SK-N-MC (cell line): ENCODE data around the gene LYPD6.
"Not testable (repeated sequence)": the region's sequence is repeated elsewhere in the genome, so short reads cannot be mapped to it uniquely, and the experiment has no call there.

Experiments
- DNase-seq: peaks from one replicate; pipeline ENCODE4 v3.0.0-alpha.2; 2011; ENCODE audit warnings: low read depth, low spot score
- H3K27ac ChIP-seq: fragments of 200-600 bp; sonication (generic); 2 replicates; pipeline ENCODE4 v1.5.1; 2016; ENCODE audit warnings: mixed run types
- H3K36me3 ChIP-seq: fragments of 200-600 bp; sonication (generic); 2 replicates; pipeline ENCODE4 v1.6.1; 2017; ENCODE audit warnings: antibody characterized with exemption, low read length, mixed read lengths; ENCODE audit not compliant: insufficient read depth
- H3K4me3 ChIP-seq: fragments of 200-600 bp; sonication (generic); 2 replicates; pipeline ENCODE4 v1.5.1; 2016
- H3K9ac ChIP-seq: fragments of 200-600 bp; sonication (generic); 2 replicates; pipeline ENCODE4 v1.8.0; 2017; ENCODE audit warnings: mixed run types, mixed read lengths; ENCODE audit not compliant: insufficient read length
- H3K9me3 ChIP-seq: fragments of 200-600 bp; sonication (generic); 2 replicates; pipeline ENCODE4 v1.6.1; 2017; ENCODE audit warnings: low read depth, mild to moderate bottlenecking, antibody characterized with exemption, low read length, moderate library complexity, mixed read lengths
- EZH2 ChIP-seq: fragments of 200-600 bp; sonication (generic); IDR thresholded peaks from one replicate; pipeline ENCODE4 v1.6.1; 2017; ENCODE audit warnings: antibody characterized with exemption
- FOXP2 ChIP-seq: optimal IDR thresholded peaks from 2 replicates; pipeline ENCODE3; 2011; ENCODE audit warnings: mild to moderate bottlenecking, moderate library complexity; ENCODE audit not compliant: insufficient read depth; ENCODE audit errors: extremely low read length, control extremely low read depth
- POLR2AphosphoS5 ChIP-seq: IDR thresholded peaks from 2 replicates; pipeline ENCODE4 v1.6.1; 2012; ENCODE audit warnings: mild to moderate bottlenecking, low read depth, low read length, borderline replicate concordance

Gene LYPD6

GRCh38 chr2:149313512-149313972, 16.8 kb upstream of the LYPD6 start:
- no peak for TF ChIP-seq EZH2
- TF ChIP-seq FOXP2: no peak
- TF ChIP-seq POLR2AphosphoS5: no peak
- Histone ChIP-seq H3K4me3 (0 out of 2 replicates have a peak overlapping the region, but pooled peaks have one; percentile 7), H3K27ac (no peak overlapping the region), H3K36me3 (no peaks in the 10 kb centered on the region), H3K9ac (no peak overlapping the region), H3K9me3 (no peaks in the 10 kb centered on the region)
- no peak for DNase-seq

GRCh38 chr2:149314687-149315086, 15.7 kb upstream of the LYPD6 start:
- no peak for DNase-seq
- H3K4me3 ChIP-seq: no peak overlapping the region
- H3K36me3 ChIP-seq: no peaks in the 10 kb centered on the region
- TF ChIP-seq FOXP2 (no peak), POLR2AphosphoS5 (no peak), EZH2 (no peak)
- H3K9me3 ChIP-seq: no peaks in the 10 kb centered on the region
- no peak overlapping the region for H3K9ac ChIP-seq
- no peak overlapping the region for H3K27ac ChIP-seq

- no peaks in the 10 kb centered on the region for H3K36me3 ChIP-seq
- H3K9ac ChIP-seq: no peak overlapping the region
- H3K27ac ChIP-seq: no peak overlapping the region
- no peak for DNase-seq
- TF ChIP-seq POLR2AphosphoS5: no peak
- no peak overlapping the region for H3K4me3 ChIP-seq
- H3K9me3 ChIP-seq: no peaks in the 10 kb centered on the region
Measured at GRCh38 chr2:149315461-149315860, 14.9 kb upstream of the LYPD6 start.

- H3K9me3 ChIP-seq, H3K9ac ChIP-seq, H3K27ac ChIP-seq, H3K36me3 ChIP-seq, H3K4me3 ChIP-seq, DNase-seq: not testable (repeated sequence)
Measured at GRCh38 chr2:149318566-149318965, 11.8 kb upstream of the LYPD6 start.

GRCh38 chr2:149320362-149320761, 10.0 kb upstream of the LYPD6 start:
- TF ChIP-seq EZH2 (no peak), POLR2AphosphoS5 (no peak), FOXP2 (no peak)
- no peak for DNase-seq
- Histone ChIP-seq H3K27ac (no peak overlapping the region), H3K9ac (no peak overlapping the region), H3K9me3 (no peaks in the 10 kb centered on the region), H3K36me3 (no peaks in the 10 kb centered on the region), H3K4me3 (no peak overlapping the region)

- no peak overlapping the region; the same call in 1 of the 2 replicates for H3K4me3 ChIP-seq
- no peaks in the 10 kb centered on the region for H3K9me3 ChIP-seq
- H3K9ac ChIP-seq: no peak overlapping the region
- no peak for DNase-seq
- TF ChIP-seq POLR2AphosphoS5 (no peak), FOXP2 (no peak)
- no peak overlapping the region for H3K27ac ChIP-seq
- H3K36me3 ChIP-seq: no peaks in the 10 kb centered on the region
Measured at GRCh38 chr2:149329068-149329467, 1.3 kb upstream of the LYPD6 start.

GRCh38 chr2:149329489-149330126, 779 bp upstream of the LYPD6 start:
- Histone ChIP-seq H3K9me3 (no peaks in the 10 kb centered on the region), H3K9ac (no peak overlapping the region), H3K4me3 (peak overlapping the region; percentile 81), H3K27ac (no peak overlapping the region), H3K36me3 (no peaks in the 10 kb centered on the region)
- DNase-seq: no peak
- TF ChIP-seq EZH2 (no peak), POLR2AphosphoS5 (no peak), FOXP2 (no peak)

GRCh38 chr2:149331023-149331400, 625 bp downstream of the LYPD6 start:
- H3K36me3 ChIP-seq: no peaks in the 10 kb centered on the region
- no peak for TF ChIP-seq POLR2AphosphoS5
- TF ChIP-seq FOXP2: no peak
- TF ChIP-seq EZH2: no peak
- H3K4me3 ChIP-seq: peak overlapping the region; percentile 74
- no peak overlapping the region for H3K9ac ChIP-seq
- H3K9me3 ChIP-seq: no peaks in the 10 kb centered on the region
- no peak for DNase-seq
- H3K27ac ChIP-seq: no peak overlapping the region

- no peak overlapping the region for H3K27ac ChIP-seq
- H3K36me3 ChIP-seq: no peaks in the 10 kb centered on the region
- no peak for TF ChIP-seq EZH2
- no peak for TF ChIP-seq POLR2AphosphoS5
- TF ChIP-seq FOXP2: no peak
- DNase-seq: no peak
- H3K9me3 ChIP-seq: no peaks in the 10 kb centered on the region
- H3K9ac ChIP-seq: no peak overlapping the region
- H3K4me3 ChIP-seq: no peak overlapping the region
Measured at GRCh38 chr2:149332364-149332763, 2.0 kb downstream of the LYPD6 start.

- H3K9me3 ChIP-seq: no peaks in the 10 kb centered on the region
- H3K4me3 ChIP-seq: no peak overlapping the region
- no peaks in the 10 kb centered on the region for H3K36me3 ChIP-seq
- TF ChIP-seq EZH2 (no peak), FOXP2 (no peak), POLR2AphosphoS5 (no peak)
- no peak overlapping the region for H3K9ac ChIP-seq
- H3K27ac ChIP-seq: no peak overlapping the region
- DNase-seq: no peak
Measured at GRCh38 chr2:149333636-149334035, 3.2 kb downstream of the LYPD6 start.
